ENCODE results near the gene FBLN2. TPM values are rescaled to one million over a fixed set of nuclear protein-coding genes. Genes with fewer than 3 reads are reported as not detected.

Gene FBLN2
- total RNA-seq, 4 donors from 2014 or later, result 75.7 to 159 (median 89.8) TPM

GRCh38 chr3:13584901-13585300, 36.0 kb downstream of the FBLN2 start:
- no peak overlapping the region for H3K4me3 ChIP-seq (replicated peaks in 1 of 3)
- 83 to 100% methylated on average over 1 to 5 of the region's 5 CpGs for whole genome bisulfite sequencing, 2 donors
- no peaks in the 10 kb centered on the region for H3K27me3 ChIP-seq
- DNase-seq, result no peak
- TF ChIP-seq CTCF (IDR thresholded peaks at IDR 0.05) (no peak), POLR2A (IDR thresholded peaks at IDR 0.05) (no peak)
- H3K36me3 ChIP-seq, result no peaks in the 10 kb centered on the region
- H3K9me3 ChIP-seq, result no peaks in the 10 kb centered on the region
- no peak overlapping the region for H3K27ac ChIP-seq
- intact Hi-C loops (cut with DNase I), result no loop called here
- no peaks in the 10 kb centered on the region for H3K4me1 ChIP-seq

DNA sequence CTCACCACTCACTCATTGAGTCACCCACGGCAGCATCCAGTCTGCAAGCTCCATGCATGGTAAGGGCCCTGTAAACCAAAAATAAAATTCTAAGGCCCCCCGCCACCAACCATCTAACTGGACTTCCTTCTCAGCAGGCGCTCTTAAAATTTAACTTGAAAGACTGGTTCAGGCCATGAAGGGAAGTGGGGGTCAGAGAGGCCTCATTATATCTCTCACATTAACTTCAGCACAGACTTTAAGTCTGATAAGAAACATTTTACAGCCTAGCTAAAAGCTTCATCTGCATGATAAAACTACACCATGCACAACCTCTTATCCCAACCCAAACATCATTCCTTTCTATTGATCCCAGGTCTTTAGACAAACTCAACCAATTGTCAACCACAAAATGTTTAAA, 38.5 kb downstream of the FBLN2 start:
- intact Hi-C loops (cut with DNase I), result no loop called here
- H3K27me3 ChIP-seq, result no peaks in the 10 kb centered on the region
- no peak overlapping the region for H3K27ac ChIP-seq
- no peaks in the 10 kb centered on the region for H3K9me3 ChIP-seq
- WGBS, 2 donors, result 93% methylated on average over 3 of the region's 3 CpGs
- no peaks in the 10 kb centered on the region for H3K4me1 ChIP-seq
- DNase-seq, result no peak
- H3K36me3 ChIP-seq, result no peaks in the 10 kb centered on the region
- TF ChIP-seq POLR2A (IDR thresholded peaks at IDR 0.05) (no peak), CTCF (IDR thresholded peaks at IDR 0.05) (no peak)
- no peak overlapping the region for H3K4me3 ChIP-seq (replicated peaks in 1 of 3)

- Histone ChIP-seq H3K4me3 (replicated peaks in 1 of 3) (no peak overlapping the region), H3K4me1 (no peaks in the 10 kb centered on the region), H3K27ac (no peak overlapping the region), H3K36me3 (no peaks in the 10 kb centered on the region), H3K9me3 (no peaks in the 10 kb centered on the region), H3K27me3 (no peaks in the 10 kb centered on the region)
- no peak for DNase-seq
- TF ChIP-seq POLR2A (IDR thresholded peaks at IDR 0.05) (no peak), CTCF (IDR thresholded peaks at IDR 0.05) (no peak)
- intact Hi-C loops (cut with DNase I), result no loop called here
- 69 to 71% methylated on average over 16 of the region's 16 CpGs for WGBS, 2 donors
Measured at GRCh38 chr3:13588221-13588701, 39.3 kb downstream of the FBLN2 start.

DNA sequence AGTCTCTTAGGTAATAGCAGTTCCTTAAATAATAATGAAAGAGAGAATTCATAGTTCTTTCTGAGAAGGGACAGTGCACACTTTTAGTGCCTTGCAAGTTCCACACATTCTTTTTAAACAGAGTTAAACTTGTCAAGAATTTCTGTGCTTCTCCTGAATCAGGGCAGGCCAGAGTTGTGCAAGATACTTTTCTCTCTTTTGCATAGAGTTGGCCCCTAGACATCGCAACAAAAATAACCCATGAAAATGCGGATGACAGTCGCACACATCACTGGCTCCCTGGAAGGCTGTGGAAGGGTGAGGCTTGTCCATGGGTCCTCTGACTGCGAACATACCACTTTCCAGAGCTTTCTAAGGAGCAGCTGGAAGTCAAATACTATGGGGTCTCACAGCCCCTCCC, 40.1 kb downstream of the FBLN2 start:
- Histone ChIP-seq H3K4me3 (replicated peaks in 1 of 3) (no peak overlapping the region), H3K36me3 (no peaks in the 10 kb centered on the region), H3K4me1 (no peaks in the 10 kb centered on the region), H3K27ac (no peak overlapping the region), H3K9me3 (no peaks in the 10 kb centered on the region), H3K27me3 (no peaks in the 10 kb centered on the region)
- DNase-seq, result no peak
- 57 to 65% methylated on average over 4 of the region's 4 CpGs for WGBS, 2 donors
- TF ChIP-seq POLR2A (IDR thresholded peaks at IDR 0.05) (no peak), CTCF (IDR thresholded peaks at IDR 0.05) (no peak)
- intact Hi-C loops (cut with DNase I), result no loop called here

DNA sequence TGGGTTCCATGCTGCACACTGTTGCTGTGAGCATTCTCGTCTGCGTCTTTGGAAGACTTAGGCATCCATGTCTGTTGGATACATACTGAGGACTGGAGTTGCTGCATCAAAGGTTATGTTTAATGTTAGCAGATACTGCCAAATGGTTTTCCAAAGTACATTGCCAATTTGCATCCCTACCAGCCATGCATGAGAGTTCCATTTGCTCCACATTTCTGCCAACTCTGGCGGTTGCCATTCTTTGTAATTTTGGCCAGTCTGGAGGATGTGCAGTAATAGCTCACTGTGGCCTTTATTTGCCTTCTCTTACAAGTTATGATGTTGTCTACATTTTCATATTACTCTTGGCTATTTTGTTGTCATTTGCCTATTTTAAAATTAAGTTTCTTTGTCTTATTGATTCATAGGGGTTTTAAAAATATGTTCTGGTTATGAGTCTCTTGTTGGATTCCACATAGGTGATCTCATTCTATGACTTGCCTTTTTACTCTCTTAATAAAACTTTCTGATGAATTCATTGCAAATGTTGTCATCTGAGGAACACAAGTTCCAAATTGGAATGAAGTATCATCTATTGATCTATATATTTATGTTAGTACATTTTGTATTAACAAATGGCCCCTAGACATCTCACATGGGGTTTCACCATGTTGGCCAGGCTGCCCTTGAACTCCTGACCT, 42.1 kb downstream of the FBLN2 start:
- H3K4me1 ChIP-seq, result no peaks in the 10 kb centered on the region
- H3K27ac ChIP-seq, result no peak overlapping the region
- TF ChIP-seq POLR2A (IDR thresholded peaks at IDR 0.05), result no peak
- H3K27me3 ChIP-seq, result no peaks in the 10 kb centered on the region
- H3K36me3 ChIP-seq, result no peaks in the 10 kb centered on the region
- H3K9me3 ChIP-seq, result no peaks in the 10 kb centered on the region
- H3K4me3 ChIP-seq (replicated peaks in 1 of 3), result no peak overlapping the region
- no peak for DNase-seq
- intact Hi-C loops (cut with DNase I), result no loop called here
- WGBS, 2 donors, result 93 to 94% methylated on average over 3 of the region's 3 CpGs
